Osteoblast (primary cell): Measurements from ENCODE around the gene CCDC167. TPM values are rescaled to one million over a fixed set of nuclear protein-coding genes. Genes with fewer than 3 reads are reported as not detected.

Experiments used
- DNase-seq: peaks from one replicate; pipeline ENCODE4 v3.0.0; 2011; ENCODE audit warnings: low spot score, mixed read lengths; ENCODE audit not compliant: insufficient read length; ENCODE audit errors: missing footprints
- H2AFZ ChIP-seq: 2 replicates; pipeline ENCODE4 v1.6.0; 2011; ENCODE audit warnings: mild to moderate bottlenecking, low read length
- H3K27ac ChIP-seq: 2 replicates; pipeline ENCODE4 v1.5.1; 2011; ENCODE audit warnings: mild to moderate bottlenecking, low read depth, low read length, moderate library complexity
- H3K27me3 ChIP-seq: 2 replicates; pipeline ENCODE4 v1.6.0; 2012; ENCODE audit warnings: mild to moderate bottlenecking, control low read depth, inconsistent platforms, low read length, moderate library complexity; ENCODE audit not compliant: insufficient read depth
- H3K36me3 ChIP-seq: 2 replicates; pipeline ENCODE4 v1.5.1; 2011; ENCODE audit warnings: mild to moderate bottlenecking, low read length, control low read depth, moderate library complexity; ENCODE audit not compliant: insufficient read depth
- H3K4me1 ChIP-seq: 2 replicates; pipeline ENCODE4 v1.5.1; 2011; ENCODE audit warnings: mild to moderate bottlenecking, low read length, control low read depth, moderate library complexity; ENCODE audit not compliant: insufficient read depth
- H3K4me2 ChIP-seq: 2 replicates; pipeline ENCODE4 v1.6.0; 2011; ENCODE audit warnings: mild to moderate bottlenecking, low read length; ENCODE audit not compliant: insufficient read depth
- H3K4me3 ChIP-seq: fragments of 200-600 bp; sonication (generic); 3 replicates; pipeline ENCODE4 v1.5.1; 2012; ENCODE audit warnings: mild to moderate bottlenecking, low read length, inconsistent platforms; ENCODE audit not compliant: insufficient read depth
- H3K79me2 ChIP-seq: 2 replicates; pipeline ENCODE4 v1.6.0; 2012; ENCODE audit warnings: mild to moderate bottlenecking, low read length, control low read depth, inconsistent platforms; ENCODE audit not compliant: insufficient read depth
- H3K9me3 ChIP-seq: 2 replicates; pipeline ENCODE4 v1.5.1; 2011; ENCODE audit warnings: low read depth, low read length, control low read depth
- H4K20me1 ChIP-seq: 2 replicates; pipeline ENCODE4 v1.6.0; 2012; ENCODE audit warnings: mild to moderate bottlenecking, low read length, control low read depth; ENCODE audit not compliant: insufficient read depth
- total RNA-seq: library from RNA; depleted of rRNA; stranded (reverse); fragments of >200 nt; gene quantifications from 2 replicates; pipeline ENCODE4 v1.2.3, GENCODE V29; 2012
- TF ChIP-seq, protein P1 (sequence below): IDR thresholded peaks from 2 replicates; pipeline ENCODE4 v1.5.1; 2011; ENCODE audit warnings: mild to moderate bottlenecking, low read depth, low read length, moderate library complexity; ENCODE audit errors: extremely low read depth

CCDC167 gene
- total RNA-seq, 1 donor, result 14.8 TPM

DNA sequence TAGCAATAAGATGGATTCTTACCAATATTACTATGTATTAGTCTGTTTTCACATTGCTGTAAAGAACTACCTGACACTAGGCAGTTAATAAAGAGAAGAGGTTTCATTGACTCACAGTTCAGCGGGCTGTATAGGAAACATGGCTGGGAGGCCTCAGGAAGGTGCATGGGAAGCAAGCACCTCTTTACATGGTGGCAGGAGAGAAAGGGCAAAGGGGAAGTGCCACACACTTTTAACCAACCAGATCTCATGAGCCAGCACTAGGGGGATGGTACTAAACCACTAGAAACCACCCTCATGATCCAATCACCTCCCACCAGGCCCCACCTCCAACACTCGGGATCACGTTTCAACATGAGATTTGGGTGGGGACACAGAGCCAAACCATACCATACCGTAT, 40.7 kb upstream of the CCDC167 start:
- TF ChIP-seq, protein P1, sequence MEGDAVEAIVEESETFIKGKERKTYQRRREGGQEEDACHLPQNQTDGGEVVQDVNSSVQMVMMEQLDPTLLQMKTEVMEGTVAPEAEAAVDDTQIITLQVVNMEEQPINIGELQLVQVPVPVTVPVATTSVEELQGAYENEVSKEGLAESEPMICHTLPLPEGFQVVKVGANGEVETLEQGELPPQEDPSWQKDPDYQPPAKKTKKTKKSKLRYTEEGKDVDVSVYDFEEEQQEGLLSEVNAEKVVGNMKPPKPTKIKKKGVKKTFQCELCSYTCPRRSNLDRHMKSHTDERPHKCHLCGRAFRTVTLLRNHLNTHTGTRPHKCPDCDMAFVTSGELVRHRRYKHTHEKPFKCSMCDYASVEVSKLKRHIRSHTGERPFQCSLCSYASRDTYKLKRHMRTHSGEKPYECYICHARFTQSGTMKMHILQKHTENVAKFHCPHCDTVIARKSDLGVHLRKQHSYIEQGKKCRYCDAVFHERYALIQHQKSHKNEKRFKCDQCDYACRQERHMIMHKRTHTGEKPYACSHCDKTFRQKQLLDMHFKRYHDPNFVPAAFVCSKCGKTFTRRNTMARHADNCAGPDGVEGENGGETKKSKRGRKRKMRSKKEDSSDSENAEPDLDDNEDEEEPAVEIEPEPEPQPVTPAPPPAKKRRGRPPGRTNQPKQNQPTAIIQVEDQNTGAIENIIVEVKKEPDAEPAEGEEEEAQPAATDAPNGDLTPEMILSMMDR, result no peak
- H3K36me3 ChIP-seq, result no peaks in the 10 kb centered on the region
- H3K4me3 ChIP-seq, result no peak overlapping the region
- H4K20me1 ChIP-seq, result no peaks in the 10 kb centered on the region
- H3K27me3 ChIP-seq, result peaks cover 29% of the 10 kb centered on the region
- no peak overlapping the region for H2AFZ ChIP-seq
- H3K27ac ChIP-seq, result no peak overlapping the region
- H3K4me1 ChIP-seq, result no peaks in the 10 kb centered on the region
- H3K79me2 ChIP-seq, result no peaks in the 10 kb centered on the region
- H3K4me2 ChIP-seq, result no peak overlapping the region
- DNase-seq, result no peak
- no peaks in the 10 kb centered on the region for H3K9me3 ChIP-seq

DNA sequence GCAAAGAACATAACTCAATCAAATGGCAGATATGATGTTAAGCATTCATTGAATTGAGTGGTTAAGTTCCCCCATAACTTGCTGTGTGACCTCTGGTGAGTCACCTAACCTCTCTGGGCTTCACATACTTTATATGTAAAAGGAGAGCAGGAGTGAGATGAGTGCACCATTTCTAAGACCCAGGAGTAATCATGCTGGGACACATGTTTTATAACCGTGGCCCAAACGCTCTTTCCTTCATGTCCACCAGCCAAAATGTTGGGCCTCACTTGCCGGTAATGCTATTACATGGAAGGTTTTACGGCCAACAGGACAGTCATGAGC, 40.3 kb upstream of the CCDC167 start:
- TF ChIP-seq, protein P1, result no peak
- Histone ChIP-seq H3K79me2 (no peaks in the 10 kb centered on the region), H3K4me1 (no peaks in the 10 kb centered on the region), H3K36me3 (no peaks in the 10 kb centered on the region), H2AFZ (no peak overlapping the region), H3K4me2 (no peak overlapping the region), H4K20me1 (no peaks in the 10 kb centered on the region), H3K9me3 (no peaks in the 10 kb centered on the region), H3K27me3 (peaks cover 33% of the 10 kb centered on the region), H3K4me3 (no peak overlapping the region), H3K27ac (no peak overlapping the region)
- DNase-seq, result peak; percentile 50

DNA sequence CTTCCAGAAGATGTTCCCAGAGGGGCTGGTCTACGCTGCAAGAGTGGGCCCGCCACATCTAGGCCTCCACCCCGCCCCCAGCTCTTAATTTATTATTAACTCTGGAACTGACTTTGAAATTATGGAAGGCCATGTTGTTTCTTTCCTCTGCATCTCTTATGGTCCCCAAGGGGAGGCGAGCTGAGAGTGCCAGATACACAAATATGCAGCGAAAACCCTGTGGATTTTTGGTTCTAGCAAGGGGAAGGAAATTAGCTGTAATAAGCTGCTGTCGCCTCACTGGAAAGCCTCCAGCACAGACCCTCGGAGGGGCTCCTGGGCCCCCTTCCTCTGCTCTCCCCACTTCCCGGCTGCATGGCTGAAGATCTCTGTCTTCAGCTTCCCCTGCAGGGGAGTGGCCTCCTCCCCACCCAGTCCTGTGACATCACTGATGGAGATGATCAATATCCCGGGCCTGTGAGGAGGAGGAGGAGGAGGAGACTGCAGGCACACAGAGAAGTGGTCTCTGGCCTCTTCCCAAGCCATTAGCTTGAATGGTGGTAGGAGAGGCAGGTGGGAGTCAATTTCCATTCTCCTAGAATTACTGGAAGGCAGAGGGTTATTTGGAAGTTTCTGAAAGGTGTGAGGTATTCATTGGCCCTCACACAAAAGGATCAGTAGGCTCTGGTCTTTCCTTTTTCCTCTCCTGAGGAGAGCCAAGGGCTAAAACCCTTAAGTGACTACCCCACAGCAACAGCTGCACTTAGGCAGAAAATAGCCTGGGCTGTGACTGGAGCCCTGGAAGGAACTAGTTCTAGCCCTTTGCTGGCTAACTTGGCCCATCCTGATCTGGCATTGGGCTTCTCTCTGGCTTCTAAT, 39.7 kb upstream of the CCDC167 start:
- TF ChIP-seq, protein P1, result no peak
- no peak overlapping the region for H2AFZ ChIP-seq
- H3K9me3 ChIP-seq, result no peaks in the 10 kb centered on the region
- H3K36me3 ChIP-seq, result no peaks in the 10 kb centered on the region
- no peaks in the 10 kb centered on the region for H4K20me1 ChIP-seq
- no peak overlapping the region for H3K27ac ChIP-seq
- no peaks in the 10 kb centered on the region for H3K4me1 ChIP-seq
- H3K27me3 ChIP-seq, result peaks cover 39% of the 10 kb centered on the region
- DNase-seq, result peak; percentile 22
- no peak overlapping the region for H3K4me2 ChIP-seq
- H3K79me2 ChIP-seq, result no peaks in the 10 kb centered on the region
- no peak overlapping the region for H3K4me3 ChIP-seq

DNA sequence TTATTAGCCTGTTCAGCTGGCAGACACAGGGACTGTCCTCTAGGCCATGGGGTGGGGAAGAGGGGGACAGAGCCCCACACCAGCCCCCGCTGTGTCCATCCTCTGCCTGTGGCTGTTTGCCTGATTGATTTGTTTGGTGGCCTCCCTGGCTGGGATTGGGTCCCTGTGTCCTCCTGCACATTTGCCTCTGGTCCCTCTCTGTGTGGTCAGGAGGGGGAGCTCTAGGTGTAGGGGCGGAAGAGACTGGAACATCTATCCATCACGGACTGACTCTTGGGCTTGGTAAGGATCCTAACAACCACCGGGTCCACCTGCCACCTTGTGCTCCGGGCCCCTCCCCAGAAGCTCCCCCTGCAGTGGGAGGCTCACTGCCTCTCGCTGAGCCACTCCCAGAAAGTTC, 38.4 kb upstream of the CCDC167 start:
- no peak overlapping the region for H3K27ac ChIP-seq
- no peaks in the 10 kb centered on the region for H3K36me3 ChIP-seq
- no peaks in the 10 kb centered on the region for H3K4me1 ChIP-seq
- H2AFZ ChIP-seq, result no peak overlapping the region
- no peaks in the 10 kb centered on the region for H3K79me2 ChIP-seq
- H3K4me2 ChIP-seq, result no peak overlapping the region
- H3K27me3 ChIP-seq, result peaks cover 49% of the 10 kb centered on the region
- no peaks in the 10 kb centered on the region for H3K9me3 ChIP-seq
- no peak overlapping the region for H3K4me3 ChIP-seq
- no peak for DNase-seq
- TF ChIP-seq, protein P1, result peak; percentile 48
- no peaks in the 10 kb centered on the region for H4K20me1 ChIP-seq
